G401 (cell line): ENCODE results near the gene SLC35F3. TPM values are rescaled to one million over a fixed set of nuclear protein-coding genes. Genes with fewer than 3 reads are reported as not detected.
"Not testable (repeated sequence)": the region's sequence is repeated elsewhere in the genome, so short reads cannot be mapped to it uniquely, and the experiment has no call there.

Experiments
- DNase-seq: peaks from one replicate; pipeline ENCODE4 v3.0.0-alpha.2; 2015; ENCODE audit warnings: low spot score
- in situ Hi-C: cut with HindIII; loops from 2 replicates; pipeline ENCODE4 v1.10.0; 2016; ENCODE audit warnings: low sequenced_read_pairs, mixed read lengths
- total RNA-seq: library from RNA; depleted of rRNA; stranded (reverse); fragments of >200 nt; shearing (Covaris generic); gene quantifications from 2 replicates; pipeline ENCODE4 v1.2.3, GENCODE V29; 2014

The SLC35F3 gene
- total RNA-seq, 1 experiment from 2014 or later = not detected

DNA sequence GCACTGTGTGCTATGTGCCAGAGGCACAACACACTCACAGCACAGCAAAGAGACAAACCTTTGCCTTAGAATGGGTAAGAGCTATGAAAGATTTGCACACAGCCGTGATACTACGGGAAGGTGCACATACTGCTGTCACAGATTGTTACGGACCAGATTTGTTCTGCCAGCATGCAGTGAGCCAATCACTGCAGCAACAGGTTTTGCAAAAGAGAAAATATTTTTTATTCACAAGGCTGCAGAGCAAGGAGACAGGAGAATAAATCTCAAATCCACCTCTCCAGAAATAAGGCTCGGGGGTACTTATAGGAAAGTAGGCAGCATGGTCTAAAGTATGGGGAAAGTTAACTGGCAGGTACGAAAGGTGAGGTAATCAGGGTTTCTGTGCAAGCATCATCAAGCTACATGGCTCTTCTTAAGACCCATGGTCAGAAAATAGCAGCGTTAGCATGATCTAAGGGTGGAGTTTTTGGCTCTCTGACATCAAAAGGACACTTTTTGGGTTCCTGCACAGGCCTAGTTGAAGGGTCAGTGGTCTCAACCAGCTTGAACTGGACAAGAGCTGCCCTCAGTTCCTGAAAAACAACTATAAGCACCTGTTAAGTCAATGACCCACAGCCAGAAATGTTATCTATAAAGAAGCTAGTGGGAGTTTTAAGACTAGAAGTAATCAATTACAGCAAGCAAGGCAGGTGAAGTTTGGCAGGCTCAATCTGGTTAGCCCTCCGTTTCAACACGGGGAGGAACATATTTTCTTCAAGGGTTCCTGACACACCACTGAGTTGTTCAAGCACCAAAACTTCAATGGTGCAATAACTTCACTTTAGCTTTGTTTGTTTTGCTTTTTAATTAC, 186.0 kb downstream of the SLC35F3 start:
- no peak for DNase-seq
- in situ Hi-C loops = no loop called here

DNA sequence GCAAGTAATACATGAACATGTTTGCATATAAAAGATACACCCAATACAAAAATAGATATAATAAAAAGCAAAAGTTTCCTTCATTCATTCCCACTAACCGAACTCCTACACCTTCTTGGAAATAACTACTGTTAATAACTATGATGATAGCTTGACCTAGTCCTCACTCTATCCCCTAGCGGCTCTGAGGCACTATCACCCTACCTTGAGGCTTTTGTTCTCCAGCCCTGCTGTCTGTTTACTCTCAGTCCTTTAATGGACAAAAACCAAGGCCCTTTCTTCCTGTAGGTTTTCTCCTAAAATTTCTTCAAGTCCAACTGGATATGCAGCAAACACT, 186.6 kb downstream of the SLC35F3 start:
- no peak for DNase-seq
- in situ Hi-C loops = no loop called here

DNA sequence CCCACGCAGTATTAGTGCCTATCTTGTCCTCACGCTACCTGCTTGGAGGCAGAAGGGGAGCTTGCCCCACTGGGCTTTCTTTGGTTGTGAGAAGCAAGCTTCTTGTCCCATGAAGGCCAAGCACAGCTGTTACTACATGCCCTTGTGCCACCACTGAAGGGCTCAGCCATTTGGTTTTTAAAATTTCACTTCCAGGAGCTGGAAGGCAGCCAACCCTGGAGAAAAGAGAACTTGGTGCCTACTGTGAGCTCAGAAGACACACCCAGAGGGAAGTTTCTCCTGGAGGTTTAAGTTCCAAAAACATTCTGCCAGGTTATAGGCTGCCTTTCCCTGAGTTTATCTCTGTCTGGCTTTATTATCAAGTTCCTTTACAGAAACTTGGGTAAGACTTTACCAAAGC, 187.4 kb downstream of the SLC35F3 start:
- in situ Hi-C loops = no loop called here
- no peak for DNase-seq

DNA sequence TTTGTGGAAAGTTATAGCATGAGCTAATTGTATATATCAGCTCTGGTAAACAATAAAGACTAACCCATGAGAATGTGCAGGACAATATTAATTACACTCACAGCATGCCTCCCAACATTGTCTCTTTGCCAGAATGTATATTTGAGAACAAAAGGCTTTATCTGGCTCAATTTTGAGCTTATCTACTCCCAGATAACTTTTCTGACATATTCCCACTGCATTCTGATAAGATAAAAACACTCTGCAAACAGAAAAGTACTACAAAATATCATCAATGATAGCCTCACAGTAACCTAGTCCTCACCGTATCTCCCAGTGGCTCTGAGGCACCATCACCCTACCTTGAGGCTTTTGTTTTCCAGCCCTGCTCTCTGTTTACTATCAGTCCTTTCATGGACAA, 188.6 kb downstream of the SLC35F3 start:
- in situ Hi-C loops = no loop called here
- DNase-seq = no peak

DNA sequence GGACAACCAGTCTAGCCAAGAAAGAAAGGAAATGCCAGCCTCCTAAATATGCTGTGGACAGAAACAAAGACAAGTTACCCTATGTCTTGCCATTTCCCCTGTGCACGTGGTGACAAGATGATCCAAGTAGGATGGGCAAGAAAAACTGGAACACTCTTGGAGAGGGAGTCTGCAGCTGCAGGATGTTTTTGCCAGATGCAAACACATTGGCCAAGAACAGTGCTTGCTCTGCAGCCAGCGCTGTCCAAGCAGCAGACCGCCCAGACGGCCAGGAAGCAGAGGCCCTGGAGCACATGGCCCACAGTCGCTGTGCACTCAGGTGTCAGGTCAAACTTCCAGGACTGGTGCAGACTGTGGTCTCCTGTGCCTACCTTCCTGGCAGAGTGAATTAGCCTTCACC, 189.3 kb downstream of the SLC35F3 start:
- in situ Hi-C loops = no loop called here
- no peak for DNase-seq

DNA sequence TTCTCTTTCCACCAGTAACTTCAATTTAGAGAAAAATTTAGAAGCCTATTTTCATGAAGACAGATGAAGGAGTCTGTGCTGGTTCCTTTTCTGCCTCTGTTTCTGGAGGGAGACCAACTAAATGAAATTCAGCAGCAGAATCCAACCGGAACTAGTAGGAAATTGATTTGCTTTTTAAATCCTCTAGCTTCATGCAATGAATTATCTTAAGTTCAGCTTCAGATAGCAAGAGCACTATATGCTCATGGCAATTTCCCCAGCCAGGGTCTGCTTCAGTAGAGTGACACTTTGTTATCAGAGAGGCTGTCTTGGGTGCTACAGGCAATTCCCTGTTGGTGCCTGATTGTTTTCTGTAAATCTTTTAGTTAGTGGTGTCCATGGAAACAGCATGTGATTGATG, 189.7 kb downstream of the SLC35F3 start:
- in situ Hi-C loops = no loop called here
- no peak for DNase-seq

DNA sequence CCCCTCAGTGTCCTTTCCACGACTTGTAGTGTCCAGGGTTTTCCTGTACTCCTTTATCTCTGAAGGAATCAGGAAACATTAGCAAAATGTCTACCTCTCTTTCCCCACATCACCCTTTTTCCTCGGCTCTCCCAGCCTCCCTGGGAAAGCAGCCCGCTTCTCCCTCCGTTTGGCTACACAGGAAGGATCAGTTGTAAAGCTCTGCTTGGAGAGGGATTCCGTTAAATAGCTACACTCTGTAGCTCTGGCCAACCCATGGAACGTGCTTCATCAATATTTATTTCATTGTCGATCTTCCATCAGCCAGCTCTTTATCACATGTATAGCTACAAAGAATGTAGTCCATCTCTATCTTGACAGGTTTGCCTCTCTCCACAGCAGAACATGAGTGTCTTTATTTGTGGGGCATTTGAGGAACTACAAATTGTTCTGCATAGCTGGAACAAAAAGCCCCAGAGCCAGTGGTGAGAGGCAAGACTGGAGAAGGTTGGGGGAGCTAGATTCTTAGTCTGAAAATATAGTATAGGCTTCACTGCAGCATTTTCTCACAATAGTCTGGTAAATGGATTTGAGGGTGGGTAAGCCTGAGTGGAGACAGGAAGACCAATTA, 191.8 kb downstream of the SLC35F3 start:
- no peak for DNase-seq
- in situ Hi-C loops = no loop called here

DNA sequence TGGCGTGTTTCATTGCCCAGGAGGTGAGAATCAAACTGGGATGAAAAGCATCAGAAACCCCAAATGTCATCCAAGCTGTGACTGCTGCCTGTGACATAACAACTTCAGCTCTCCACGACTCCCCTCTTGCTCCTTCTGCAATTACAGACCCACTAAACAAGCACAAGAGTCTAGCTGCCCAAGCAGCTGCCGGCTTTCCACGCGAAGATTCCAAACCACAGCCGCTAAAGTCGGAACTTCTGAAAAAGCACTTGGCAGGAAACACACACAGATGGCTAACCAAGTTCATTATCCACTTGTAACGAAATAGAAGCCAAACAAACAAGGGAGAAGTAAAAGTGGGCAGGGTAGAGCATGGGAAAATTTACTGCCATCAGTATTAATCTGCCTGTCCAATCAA, 198.1 kb downstream of the SLC35F3 start:
- in situ Hi-C loops = no loop called here
- DNase-seq = no peak

DNA sequence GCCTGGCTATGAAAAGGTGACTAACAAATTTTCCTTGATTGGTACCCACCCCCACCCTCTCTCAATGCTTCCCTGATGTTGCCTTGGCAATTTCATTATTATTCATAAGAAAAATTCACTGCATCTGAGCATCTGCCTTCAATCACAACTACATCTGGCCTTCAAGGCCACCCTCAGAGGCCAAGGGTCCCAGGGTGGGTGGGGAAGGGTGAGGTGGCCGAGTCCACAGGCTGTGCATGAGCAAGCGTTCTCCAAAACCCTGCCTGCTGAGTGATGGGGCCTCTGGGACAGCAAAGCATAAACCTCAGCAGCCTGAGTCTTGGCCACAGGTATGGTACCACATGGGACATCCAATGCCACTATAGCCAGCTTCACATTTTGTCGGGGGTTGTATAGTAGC, 198.7 kb downstream of the SLC35F3 start:
- DNase-seq = no peak
- in situ Hi-C loops = no loop called here

DNA sequence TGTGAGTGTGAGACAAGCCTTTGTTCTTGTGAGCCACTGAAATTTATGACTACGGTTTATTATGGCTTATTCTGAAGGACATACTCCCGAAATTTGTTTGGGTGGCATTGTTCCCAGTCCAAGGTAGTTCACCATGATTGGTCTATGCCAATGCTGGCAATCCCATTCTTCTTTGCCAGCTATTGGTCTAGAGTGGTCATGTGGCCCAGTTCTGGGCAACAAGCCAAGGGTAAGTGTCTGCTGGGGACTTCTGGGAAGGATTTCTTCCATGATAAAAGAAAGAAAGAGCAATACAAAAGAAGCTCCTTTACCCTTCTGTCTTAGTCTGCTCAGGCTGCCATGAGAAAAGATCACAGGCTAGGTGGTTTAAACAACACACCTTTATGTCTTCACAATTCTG, 201.6 kb downstream of the SLC35F3 start:
- in situ Hi-C loops = no loop called here

DNA sequence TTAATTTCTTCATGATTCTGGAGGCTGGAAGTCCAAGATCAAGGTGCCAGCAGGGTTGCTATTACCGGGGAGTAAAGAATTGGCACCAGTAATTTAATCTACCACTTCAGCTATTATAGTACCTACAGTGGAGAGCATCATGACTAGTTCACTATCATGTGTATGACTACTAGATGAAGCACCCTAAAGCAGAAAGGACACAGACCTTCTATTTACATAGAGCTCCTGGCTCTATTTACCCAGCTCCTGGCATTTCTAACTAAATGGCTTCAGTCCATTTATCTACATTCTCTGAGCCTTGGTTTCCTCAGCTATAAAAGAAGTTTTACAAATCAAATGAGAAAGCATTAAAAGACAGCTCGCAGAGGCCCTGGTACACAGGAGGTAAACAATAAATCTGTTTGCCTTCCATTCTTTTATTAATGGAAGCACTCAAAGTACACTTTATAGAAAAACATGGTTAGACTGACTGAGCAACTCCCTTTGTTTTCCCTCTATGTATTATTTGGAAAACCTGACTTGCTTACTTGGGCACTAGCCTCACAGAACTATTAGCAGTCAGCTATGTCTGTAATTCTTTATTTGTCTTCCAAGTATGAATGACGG, 203.0 kb downstream of the SLC35F3 start:
- DNase-seq = no peak
- in situ Hi-C loops = no loop called here

More for the DNA sequence above, 201.6 kb downstream of the SLC35F3 start:
- no peak for DNase-seq

DNA sequence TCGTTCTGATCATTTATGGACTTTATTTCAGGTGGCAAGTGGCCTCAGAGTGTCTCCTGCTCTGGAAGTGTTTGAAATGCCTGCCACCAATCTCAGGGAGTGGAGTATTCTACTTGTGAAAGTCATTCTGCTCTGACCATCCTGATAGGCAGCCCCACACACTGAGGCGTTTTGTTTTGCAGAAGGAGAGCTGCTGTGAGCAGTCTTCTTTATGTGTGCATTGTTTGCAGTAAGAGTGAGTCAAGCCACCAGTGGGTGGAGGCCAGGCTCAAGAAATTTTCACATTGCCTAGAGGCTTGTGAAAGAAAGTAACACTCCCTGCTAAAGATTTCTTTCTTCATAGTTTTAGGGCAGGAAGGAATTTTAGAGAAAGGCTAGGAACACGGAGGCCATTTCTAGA, 204.4 kb downstream of the SLC35F3 start:
- DNase-seq = no peak
- in situ Hi-C loops = no loop called here

DNA sequence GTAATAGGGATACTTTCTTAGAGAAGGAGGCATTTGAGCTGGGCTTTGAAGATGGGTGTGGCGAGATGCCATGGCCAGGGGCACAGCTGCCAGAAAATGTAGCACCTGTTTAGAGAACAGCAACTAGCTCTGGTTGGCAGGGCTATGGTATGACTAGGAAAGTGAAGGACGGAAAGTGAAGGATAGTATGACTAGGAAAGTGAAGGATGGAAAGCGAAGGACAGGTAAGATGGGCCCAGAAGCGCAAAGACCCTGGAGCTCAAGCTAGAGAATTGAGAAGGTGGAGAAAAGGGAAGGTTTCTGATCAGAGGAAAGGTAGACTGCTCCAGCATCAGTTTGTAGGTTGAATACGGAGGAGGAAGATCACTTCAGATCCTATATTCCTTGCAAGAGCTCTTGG, 205.4 kb downstream of the SLC35F3 start:
- no peak for DNase-seq
- in situ Hi-C loops = no loop called here

DNA sequence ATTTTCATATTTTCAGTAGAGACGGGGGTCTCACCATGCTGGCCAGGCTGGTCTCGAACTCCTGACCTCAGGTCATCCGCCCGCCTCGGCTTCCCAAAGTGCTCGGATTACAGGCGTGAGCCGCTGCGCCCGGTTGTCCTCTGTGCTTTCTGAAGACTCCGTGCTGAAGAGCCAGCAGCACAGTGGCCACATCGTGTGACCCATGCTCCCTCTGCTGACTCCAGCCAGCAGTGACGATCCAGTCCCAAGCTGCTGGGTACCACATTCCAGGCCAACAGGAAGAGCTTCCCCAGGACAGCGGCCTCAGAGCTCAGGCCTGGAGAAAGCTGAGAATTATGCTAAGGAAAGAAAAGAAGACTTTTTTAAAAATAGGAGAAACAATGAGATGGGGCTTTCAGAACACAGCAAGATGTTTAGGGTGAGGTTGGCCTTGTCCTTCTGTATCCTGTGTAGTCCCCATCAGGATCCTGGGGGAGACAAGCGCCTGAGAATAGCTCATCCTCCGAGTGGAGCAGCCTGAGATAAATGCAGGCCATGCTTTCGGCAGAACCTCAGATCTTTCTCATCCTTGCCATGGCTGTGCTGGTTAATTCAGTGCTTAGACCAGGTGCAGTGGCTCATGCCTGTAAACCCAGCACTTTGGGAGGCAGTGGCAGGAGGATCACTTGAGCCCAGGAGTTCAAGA, 207.1 kb downstream of the SLC35F3 start:
- in situ Hi-C loops = no loop called here
- peak; percentile 79 for DNase-seq

DNA sequence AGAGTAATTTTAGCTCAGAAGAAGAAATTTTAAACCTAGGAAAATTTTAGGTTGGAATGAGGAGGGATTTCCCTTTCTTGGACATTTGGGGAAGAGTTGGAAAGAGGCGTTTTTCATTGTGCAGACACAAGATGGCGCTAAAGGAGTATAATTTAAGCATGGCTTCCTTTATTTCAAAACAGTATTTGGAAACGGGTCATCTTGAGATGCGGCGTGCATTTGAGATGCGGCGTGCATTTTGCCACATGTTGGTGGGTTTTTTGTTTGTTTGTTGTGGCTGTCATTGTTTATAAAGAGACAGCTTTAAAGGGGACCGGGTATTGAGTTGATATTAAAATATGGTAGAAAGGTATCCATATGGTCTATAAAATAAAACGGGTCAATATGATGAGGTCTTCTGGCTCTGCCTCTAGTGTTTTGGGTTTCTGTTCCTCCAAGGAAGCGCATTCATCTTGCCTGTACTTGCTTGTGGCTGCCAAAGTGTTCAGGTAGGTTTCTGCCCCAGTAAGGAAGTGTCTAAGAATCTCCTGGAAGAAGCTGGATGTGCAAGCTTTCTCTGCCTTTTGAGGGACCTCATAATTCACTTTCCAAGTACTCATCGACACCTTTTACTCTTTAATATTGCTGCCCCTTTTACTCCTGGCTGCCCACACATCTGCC, 210.3 kb downstream of the SLC35F3 start:
- in situ Hi-C loops = no loop called here
- DNase-seq = peak; percentile 85

DNA sequence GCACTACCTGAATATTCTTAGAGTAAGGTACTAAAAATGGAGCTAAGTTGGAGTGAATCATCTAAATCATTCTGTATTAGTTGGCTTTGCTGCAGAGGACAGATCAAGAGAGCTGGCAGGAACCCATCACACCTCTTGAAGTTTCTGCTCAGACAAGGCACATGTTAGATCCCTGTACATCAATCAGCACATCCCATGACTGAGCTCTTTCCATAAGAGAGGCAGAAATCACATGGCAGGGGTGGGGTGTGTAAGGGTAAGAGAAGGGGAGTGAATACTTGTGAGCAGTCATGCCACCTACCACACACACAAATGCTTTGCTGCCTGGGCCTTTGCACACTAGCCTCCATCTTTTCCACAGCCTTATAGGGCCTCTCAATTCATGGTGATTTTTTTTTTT, 214.4 kb downstream of the SLC35F3 start:
- in situ Hi-C loops = no loop called here
- no peak for DNase-seq

DNA sequence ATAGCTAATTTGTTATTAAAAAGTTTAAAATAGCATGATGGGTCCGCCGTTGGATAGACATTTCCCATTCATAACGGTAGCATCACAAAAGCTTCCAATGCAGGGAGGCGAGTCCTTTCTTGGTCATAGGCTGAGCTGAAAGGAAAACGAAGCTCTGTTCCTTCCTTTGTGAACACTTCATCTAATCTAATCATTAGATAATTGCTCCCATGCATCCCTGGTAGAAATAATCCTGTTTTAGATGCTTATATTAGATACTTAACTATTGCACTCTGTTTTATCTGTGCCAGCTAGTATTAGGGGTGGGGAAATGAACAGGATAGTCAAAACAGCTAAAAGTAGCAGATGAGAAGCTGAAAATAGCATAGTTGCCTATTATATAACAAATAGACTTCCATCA, 215.0 kb downstream of the SLC35F3 start:
- in situ Hi-C loops = no loop called here

DNA sequence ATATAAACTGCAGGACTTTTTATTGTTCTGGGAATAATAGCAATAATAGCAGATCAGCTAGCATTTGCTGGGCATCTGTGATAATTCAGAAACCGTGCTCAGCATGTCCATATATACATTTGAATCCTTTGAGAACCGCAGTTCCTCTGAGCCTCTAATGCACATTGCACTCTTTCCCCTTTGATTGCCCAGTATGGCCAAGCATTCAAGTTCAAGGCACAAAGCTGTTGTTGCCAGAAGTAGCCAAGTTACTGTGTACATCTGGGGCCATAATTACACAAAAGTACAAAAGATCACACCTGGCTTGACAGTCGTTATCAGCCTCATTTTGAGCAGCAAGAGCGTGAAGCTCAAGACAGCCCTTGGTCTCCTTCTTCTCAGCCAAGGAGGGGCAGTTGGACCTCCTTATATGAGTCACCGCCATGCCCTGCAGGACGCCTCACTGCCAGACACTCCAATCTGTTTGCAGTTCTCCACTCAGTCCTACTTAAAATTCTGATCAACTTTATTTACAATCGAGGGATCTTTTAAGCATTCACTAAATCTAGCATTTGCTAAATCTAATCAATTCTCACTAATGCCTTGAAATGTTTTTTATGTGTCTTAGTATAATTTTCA, 216.0 kb downstream of the SLC35F3 start:
- DNase-seq = peak; percentile 31
- in situ Hi-C loops = no loop called here

More for the DNA sequence above, 215.0 kb downstream of the SLC35F3 start:
- DNase-seq = peak; percentile 41

DNA sequence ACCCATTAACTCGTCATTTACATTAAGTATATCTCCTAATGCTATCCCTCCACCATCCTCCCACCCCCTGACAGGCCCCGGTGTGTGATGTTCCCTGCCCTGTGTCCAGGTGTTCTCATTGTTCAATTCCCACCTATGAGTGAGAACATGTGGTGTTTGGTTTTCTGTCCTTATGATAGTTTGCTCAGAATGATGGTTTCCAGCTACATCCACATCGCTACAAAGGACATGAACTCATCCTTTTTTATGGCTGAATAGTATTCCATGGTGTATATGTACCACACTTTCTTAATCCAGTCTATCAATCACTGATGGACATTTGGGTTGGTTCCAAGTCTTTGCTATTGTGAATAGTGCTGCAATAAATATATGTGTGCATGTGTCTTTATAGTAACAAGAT, 217.2 kb downstream of the SLC35F3 start:
- in situ Hi-C loops = not testable (repeated sequence)

More for the DNA sequence above, 217.2 kb downstream of the SLC35F3 start:
- not testable (repeated sequence) for DNase-seq
